ENCODE measurements around the gene YEATS2.

The YEATS2 gene

GRCh38 chr3:183812761-183813445 is 115.3 kb downstream of the YEATS2 start:
- Histone ChIP-seq H3K79me2 (ENCODE audit: low read length) (no peaks in the 10 kb centered on the region), H3K9ac (ENCODE audit: low read length) (no peak overlapping the region), H3K36me3 (replicated peaks; ENCODE audit: low read depth, low read length) (peaks cover 44% of the 10 kb centered on the region), H3K4me3 (ENCODE audit: low read length) (no peak overlapping the region), H4K20me1 (ENCODE audit: insufficient read depth, low read length) (peaks cover 6% of the 10 kb centered on the region; the same call in 1 of the 2 replicates), H3K27me3 (ENCODE audit: low read depth, low read length) (no peaks in the 10 kb centered on the region), H3K9me3 (ENCODE audit: insufficient read depth, low read length) (no peaks in the 10 kb centered on the region), H3K4me1 (ENCODE audit: low read length) (peaks cover 12% of the 10 kb centered on the region), H3K27ac (ENCODE audit: low read length) (no peak overlapping the region), H3K4me2 (ENCODE audit: low read length) (no peak overlapping the region), H2AFZ (ENCODE audit: low read depth, low read length) (no peak overlapping the region)
- TF ChIP-seq EZH2phosphoT487 (IDR thresholded peaks at IDR 0.05; ENCODE audit: low read depth) (no peak), CTCF (IDR thresholded peaks at IDR 0.05; ENCODE audit: low read depth, low read length) (no peak)

GRCh38 chr3:183814240-183814639 is 116.6 kb downstream of the YEATS2 start:
- H3K4me1 ChIP-seq (ENCODE audit: low read length): peaks cover 12% of the 10 kb centered on the region
- H3K9ac ChIP-seq (ENCODE audit: low read length): no peak overlapping the region
- no peaks in the 10 kb centered on the region for H3K79me2 ChIP-seq (ENCODE audit: low read length)
- peaks cover 34% of the 10 kb centered on the region for H3K36me3 ChIP-seq (replicated peaks; ENCODE audit: low read depth, low read length)
- no peak overlapping the region for H3K4me2 ChIP-seq (ENCODE audit: low read length)
- H3K9me3 ChIP-seq (ENCODE audit: insufficient read depth, low read length): no peaks in the 10 kb centered on the region
- no peak for TF ChIP-seq EZH2phosphoT487 (IDR thresholded peaks at IDR 0.05; ENCODE audit: low read depth)
- TF ChIP-seq CTCF (IDR thresholded peaks at IDR 0.05; ENCODE audit: low read depth, low read length): no peak
- no peak overlapping the region for H3K4me3 ChIP-seq (ENCODE audit: low read length)
- H4K20me1 ChIP-seq (ENCODE audit: insufficient read depth, low read length): peaks cover 6% of the 10 kb centered on the region; the same call in 1 of the 2 replicates
- no peak overlapping the region for H3K27ac ChIP-seq (ENCODE audit: low read length)
- H2AFZ ChIP-seq (ENCODE audit: low read depth, low read length): no peak overlapping the region
- no peaks in the 10 kb centered on the region for H3K27me3 ChIP-seq (ENCODE audit: low read depth, low read length)

GRCh38 chr3:183815563-183815940 is 118.0 kb downstream of the YEATS2 start:
- Histone ChIP-seq H3K9ac (ENCODE audit: low read length) (no peak overlapping the region), H3K9me3 (ENCODE audit: insufficient read depth, low read length) (no peaks in the 10 kb centered on the region), H3K36me3 (replicated peaks; ENCODE audit: low read depth, low read length) (peaks cover 21% of the 10 kb centered on the region), H4K20me1 (ENCODE audit: insufficient read depth, low read length) (peaks cover 6% of the 10 kb centered on the region; the same call in 1 of the 2 replicates), H3K27ac (ENCODE audit: low read length) (no peak overlapping the region), H3K4me1 (ENCODE audit: low read length) (peaks cover 12% of the 10 kb centered on the region), H3K27me3 (ENCODE audit: low read depth, low read length) (no peaks in the 10 kb centered on the region), H3K4me3 (ENCODE audit: low read length) (no peak overlapping the region), H3K79me2 (ENCODE audit: low read length) (no peaks in the 10 kb centered on the region), H3K4me2 (ENCODE audit: low read length) (0 out of 2 replicates have a peak overlapping the region, but pooled peaks have one; percentile 16), H2AFZ (ENCODE audit: low read depth, low read length) (no peak overlapping the region)
- TF ChIP-seq EZH2phosphoT487 (IDR thresholded peaks at IDR 0.05; ENCODE audit: low read depth) (no peak), CTCF (IDR thresholded peaks at IDR 0.05; ENCODE audit: low read depth, low read length) (no peak)

- H3K27me3 ChIP-seq (ENCODE audit: low read depth, low read length): no peaks in the 10 kb centered on the region
- H3K4me3 ChIP-seq (ENCODE audit: low read length): no peak overlapping the region
- TF ChIP-seq EZH2phosphoT487 (IDR thresholded peaks at IDR 0.05; ENCODE audit: low read depth): no peak
- TF ChIP-seq CTCF (IDR thresholded peaks at IDR 0.05; ENCODE audit: low read depth, low read length): no peak
- no peak overlapping the region for H2AFZ ChIP-seq (ENCODE audit: low read depth, low read length)
- peak overlapping the region; percentile 16; the same call in 1 of the 2 replicates for H3K4me2 ChIP-seq (ENCODE audit: low read length)
- no peaks in the 10 kb centered on the region for H3K79me2 ChIP-seq (ENCODE audit: low read length)
- H3K36me3 ChIP-seq (replicated peaks; ENCODE audit: low read depth, low read length): peaks cover 16% of the 10 kb centered on the region
- H3K9me3 ChIP-seq (ENCODE audit: insufficient read depth, low read length): no peaks in the 10 kb centered on the region
- peaks cover 6% of the 10 kb centered on the region; the same call in 1 of the 2 replicates for H4K20me1 ChIP-seq (ENCODE audit: insufficient read depth, low read length)
- H3K27ac ChIP-seq (ENCODE audit: low read length): no peak overlapping the region
- no peak overlapping the region for H3K9ac ChIP-seq (ENCODE audit: low read length)
- peaks cover 12% of the 10 kb centered on the region for H3K4me1 ChIP-seq (ENCODE audit: low read length)
Observed at GRCh38 chr3:183815951-183816475, 118.4 kb downstream of the YEATS2 start.

Measured in OCI-LY3 (cell line).